ENCODE measurements around the gene CRYBA4. TPM values are rescaled to one million over a fixed set of nuclear protein-coding genes. Genes with fewer than 3 reads are reported as not detected.

The CRYBA4 gene
- total RNA-seq, 1 donor from 2014 or later = not detected

- DNase-seq (no peak), ATAC-seq (peak; percentile 50)
- H3K27ac ChIP-seq = peak within 1 kb of the TSS; percentile 30
- intact Hi-C loops (cut with DNase I) = no loop called here
- peaks cover 2% of the 10 kb centered on the region for H3K4me1 ChIP-seq
- no peak within 1 kb of the TSS for H3K4me3 ChIP-seq
- no peaks in the 10 kb centered on the region for H3K36me3 ChIP-seq
- no peaks in the 10 kb centered on the region for H3K27me3 ChIP-seq
- no peak for TF ChIP-seq CTCF (IDR thresholded peaks at IDR 0.05)
- no peaks in the 10 kb centered on the region for H3K9me3 ChIP-seq
Observed at GRCh38 chr22:26617271-26618199, 4.2 kb upstream of the CRYBA4 start, which contains the start of gene CRYBB1. CRYBB1 (minus strand) TSS chr22:26618027; CDS start chr22:26616319, 1,708 bp downstream.

- H3K27ac ChIP-seq = no peak overlapping the region
- DNase-seq (no peak), ATAC-seq (no peak)
- H3K4me3 ChIP-seq = no peak overlapping the region
- no peaks in the 10 kb centered on the region for H3K36me3 ChIP-seq
- H3K4me1 ChIP-seq = peaks cover 2% of the 10 kb centered on the region
- no peaks in the 10 kb centered on the region for H3K27me3 ChIP-seq
- TF ChIP-seq CTCF (IDR thresholded peaks at IDR 0.05) = no peak
- H3K9me3 ChIP-seq = no peaks in the 10 kb centered on the region
- intact Hi-C loops (cut with DNase I) = no loop called here
Observed at GRCh38 chr22:26618455-26618854, 3.3 kb upstream of the CRYBA4 start.

GRCh38 chr22:26619510-26619909, 2.3 kb upstream of the CRYBA4 start:
- no peak overlapping the region for H3K27ac ChIP-seq
- no peaks in the 10 kb centered on the region for H3K9me3 ChIP-seq
- ATAC-seq = peak; percentile 45
- H3K36me3 ChIP-seq = no peaks in the 10 kb centered on the region
- DNase-seq = no peak
- no peak overlapping the region for H3K4me3 ChIP-seq
- TF ChIP-seq CTCF (IDR thresholded peaks at IDR 0.05) = no peak
- H3K4me1 ChIP-seq = peaks cover 2% of the 10 kb centered on the region
- no peaks in the 10 kb centered on the region for H3K27me3 ChIP-seq
- intact Hi-C loops (cut with DNase I) = no loop called here

- intact Hi-C loops (cut with DNase I) = no loop called here
- H3K27ac ChIP-seq = no peak overlapping the region
- H3K9me3 ChIP-seq = no peaks in the 10 kb centered on the region
- TF ChIP-seq CTCF (IDR thresholded peaks at IDR 0.05) = no peak
- DNase-seq (no peak), ATAC-seq (no peak)
- no peaks in the 10 kb centered on the region for H3K36me3 ChIP-seq
- H3K4me3 ChIP-seq = no peak overlapping the region
- H3K4me1 ChIP-seq = peaks cover 1% of the 10 kb centered on the region
- no peaks in the 10 kb centered on the region for H3K27me3 ChIP-seq
Observed at GRCh38 chr22:26620197-26620596, 1.6 kb upstream of the CRYBA4 start.

- Histone ChIP-seq H3K4me3 (no peak overlapping the region), H3K27me3 (no peaks in the 10 kb centered on the region), H3K4me1 (no peaks in the 10 kb centered on the region), H3K36me3 (no peaks in the 10 kb centered on the region), H3K9me3 (no peaks in the 10 kb centered on the region), H3K27ac (no peak overlapping the region)
- intact Hi-C loops (cut with DNase I) = no loop called here
- ATAC-seq (no peak), DNase-seq (no peak)
- TF ChIP-seq CTCF (IDR thresholded peaks at IDR 0.05) = no peak
Observed at GRCh38 chr22:26623984-26624383, 2.2 kb downstream of the CRYBA4 start.
